ENCODE measurements around the gene ERMAP.
A peak's percentile ranks its signal among the peaks of the same experiment; 100 is the strongest.

The ERMAP gene

DNA sequence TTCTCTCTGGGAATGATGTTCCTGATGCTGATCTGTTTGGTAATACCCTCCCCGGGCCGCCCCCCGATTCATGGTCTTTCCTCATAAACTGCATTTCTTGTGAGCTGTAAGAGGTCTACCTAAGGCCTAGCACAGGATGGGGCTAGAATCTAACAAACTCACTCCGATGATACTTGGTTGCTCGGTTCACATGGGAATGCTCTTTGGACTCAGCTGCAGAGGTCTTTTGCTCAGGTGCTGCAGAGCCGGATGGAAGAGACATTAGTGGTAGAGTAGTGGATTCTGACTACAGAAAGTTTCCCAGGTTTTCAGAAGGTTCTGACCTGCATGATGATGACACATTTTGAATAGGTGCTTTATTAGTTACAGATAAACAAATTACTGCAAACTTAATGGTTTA lies 40.4 kb upstream of the ERMAP start:
- TF ChIP-seq, protein P1, sequence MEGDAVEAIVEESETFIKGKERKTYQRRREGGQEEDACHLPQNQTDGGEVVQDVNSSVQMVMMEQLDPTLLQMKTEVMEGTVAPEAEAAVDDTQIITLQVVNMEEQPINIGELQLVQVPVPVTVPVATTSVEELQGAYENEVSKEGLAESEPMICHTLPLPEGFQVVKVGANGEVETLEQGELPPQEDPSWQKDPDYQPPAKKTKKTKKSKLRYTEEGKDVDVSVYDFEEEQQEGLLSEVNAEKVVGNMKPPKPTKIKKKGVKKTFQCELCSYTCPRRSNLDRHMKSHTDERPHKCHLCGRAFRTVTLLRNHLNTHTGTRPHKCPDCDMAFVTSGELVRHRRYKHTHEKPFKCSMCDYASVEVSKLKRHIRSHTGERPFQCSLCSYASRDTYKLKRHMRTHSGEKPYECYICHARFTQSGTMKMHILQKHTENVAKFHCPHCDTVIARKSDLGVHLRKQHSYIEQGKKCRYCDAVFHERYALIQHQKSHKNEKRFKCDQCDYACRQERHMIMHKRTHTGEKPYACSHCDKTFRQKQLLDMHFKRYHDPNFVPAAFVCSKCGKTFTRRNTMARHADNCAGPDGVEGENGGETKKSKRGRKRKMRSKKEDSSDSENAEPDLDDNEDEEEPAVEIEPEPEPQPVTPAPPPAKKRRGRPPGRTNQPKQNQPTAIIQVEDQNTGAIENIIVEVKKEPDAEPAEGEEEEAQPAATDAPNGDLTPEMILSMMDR (IDR thresholded peaks at IDR 0.05; ENCODE audit: low read depth, low read length, missing control alignments) = no peak
- H3K4me3 ChIP-seq (replicated peaks; ENCODE audit: low read depth, low read length) = no peak overlapping the region
- no peak for DNase-seq (ENCODE audit: extremely low read depth, low read depth)

DNA sequence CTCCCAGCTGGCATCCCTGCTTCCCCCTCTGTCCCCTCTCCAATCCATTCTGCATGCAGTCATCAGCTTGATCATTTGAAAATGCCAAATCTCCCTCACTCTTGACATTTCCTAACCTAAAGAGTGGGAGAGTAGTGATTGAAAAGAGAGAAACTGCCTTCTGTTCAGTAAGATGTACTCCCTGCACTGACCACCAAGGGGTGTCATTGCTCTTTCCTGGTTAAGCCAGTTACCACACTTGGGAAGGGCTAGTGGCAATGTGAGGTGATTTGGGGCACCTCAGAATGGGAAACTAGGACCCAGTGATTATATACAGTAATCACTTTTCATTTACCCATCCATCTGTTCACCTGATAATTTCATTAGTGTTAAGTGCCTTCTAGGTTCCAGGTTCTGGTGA lies 39.1 kb upstream of the ERMAP start:
- TF ChIP-seq, protein P1 (IDR thresholded peaks at IDR 0.05; ENCODE audit: low read depth, low read length, missing control alignments) = peak; percentile 67
- H3K4me3 ChIP-seq (replicated peaks; ENCODE audit: low read depth, low read length) = no peak overlapping the region
- DNase-seq (ENCODE audit: extremely low read depth, low read depth) = no peak

DNA sequence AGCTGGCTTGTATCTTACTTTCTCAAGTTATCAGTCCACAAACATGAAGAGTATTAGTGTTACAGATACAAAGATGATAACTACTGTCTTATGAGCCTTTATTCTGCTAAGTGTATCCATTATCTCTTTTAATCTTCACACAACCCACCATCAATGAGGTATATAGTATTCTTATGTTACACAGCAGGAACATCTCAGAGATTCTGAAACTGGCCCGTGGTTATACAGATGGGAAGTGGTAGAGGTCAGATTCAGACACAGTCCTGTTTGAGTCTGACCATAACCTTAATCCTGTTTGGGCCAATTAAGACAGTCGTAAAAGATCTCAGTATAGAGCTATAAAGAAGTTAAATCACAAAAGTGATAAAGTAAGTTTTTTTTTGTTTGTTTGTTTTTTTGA lies 37.2 kb upstream of the ERMAP start:
- no peak for DNase-seq (ENCODE audit: extremely low read depth, low read depth)
- H3K4me3 ChIP-seq (replicated peaks; ENCODE audit: low read depth, low read length) = no peak overlapping the region
- TF ChIP-seq, protein P1 (IDR thresholded peaks at IDR 0.05; ENCODE audit: low read depth, low read length, missing control alignments) = no peak

DNA sequence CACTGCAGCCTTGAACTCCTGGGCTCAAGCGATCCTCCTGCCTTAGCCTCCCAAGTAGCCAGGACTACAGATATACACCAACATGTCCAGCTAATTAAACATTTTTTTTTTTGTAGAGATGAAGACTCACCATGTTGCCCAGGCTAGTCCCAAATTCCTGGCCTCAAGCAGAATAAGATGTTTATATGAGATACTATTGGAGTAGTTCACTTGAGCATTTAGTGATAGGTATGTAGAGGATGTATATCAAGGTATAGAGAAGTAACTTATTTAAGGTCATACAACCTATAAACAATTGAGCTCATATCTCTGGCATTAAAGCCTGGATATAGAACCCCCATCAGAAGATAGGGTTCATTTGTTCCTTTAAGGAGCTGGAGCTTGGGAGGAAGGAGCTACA lies 36.7 kb upstream of the ERMAP start:
- TF ChIP-seq, protein P1 (IDR thresholded peaks at IDR 0.05; ENCODE audit: low read depth, low read length, missing control alignments) = no peak
- no peak overlapping the region for H3K4me3 ChIP-seq (replicated peaks; ENCODE audit: low read depth, low read length)
- DNase-seq (ENCODE audit: extremely low read depth, low read depth) = no peak

DNA sequence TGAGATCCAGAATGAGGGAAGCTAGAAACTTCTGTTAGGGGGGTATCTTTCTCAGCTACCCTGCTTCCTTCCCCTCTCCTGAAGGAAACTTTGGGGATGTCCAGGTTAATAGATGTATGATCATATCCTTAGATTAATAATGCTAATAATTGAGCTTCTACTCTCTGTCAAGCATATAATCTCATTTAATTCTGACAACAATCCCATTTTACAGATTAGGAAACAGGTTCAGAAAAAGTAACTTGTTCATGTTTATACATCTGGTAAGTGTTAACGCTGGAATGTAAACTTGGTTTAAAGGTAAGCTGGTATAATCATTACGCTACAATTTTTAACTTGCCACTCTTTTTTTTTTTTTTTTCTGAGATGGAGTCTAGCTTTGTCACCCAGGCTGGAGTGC lies 33.8 kb upstream of the ERMAP start:
- TF ChIP-seq, protein P1 (IDR thresholded peaks at IDR 0.05; ENCODE audit: low read depth, low read length, missing control alignments) = no peak
- DNase-seq (ENCODE audit: extremely low read depth, low read depth) = no peak
- no peak overlapping the region for H3K4me3 ChIP-seq (replicated peaks; ENCODE audit: low read depth, low read length)

DNA sequence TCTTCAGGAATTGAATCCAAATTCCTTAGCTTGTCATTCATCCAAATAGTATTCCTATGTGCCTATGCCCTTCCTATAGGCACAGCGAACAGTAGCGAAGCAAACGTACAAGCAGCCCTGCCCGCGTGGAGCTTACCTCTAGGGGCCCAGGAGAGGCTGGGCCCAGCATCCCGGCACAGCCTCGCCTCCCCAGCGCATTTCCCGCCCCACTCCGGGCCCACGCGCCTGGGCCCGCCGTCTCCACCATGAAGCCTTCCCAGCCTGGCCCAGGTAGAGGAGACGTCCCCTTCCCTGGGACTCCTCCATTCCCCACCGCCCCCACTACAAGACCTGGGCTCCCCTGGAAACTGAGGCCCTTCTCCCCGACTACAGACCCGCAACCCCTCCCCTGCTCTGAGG lies 32.4 kb upstream of the ERMAP start:
- DNase-seq (ENCODE audit: extremely low read depth, low read depth) = no peak
- H3K4me3 ChIP-seq (replicated peaks; ENCODE audit: low read depth, low read length) = no peak overlapping the region
- TF ChIP-seq, protein P1 (IDR thresholded peaks at IDR 0.05; ENCODE audit: low read depth, low read length, missing control alignments) = no peak

DNA sequence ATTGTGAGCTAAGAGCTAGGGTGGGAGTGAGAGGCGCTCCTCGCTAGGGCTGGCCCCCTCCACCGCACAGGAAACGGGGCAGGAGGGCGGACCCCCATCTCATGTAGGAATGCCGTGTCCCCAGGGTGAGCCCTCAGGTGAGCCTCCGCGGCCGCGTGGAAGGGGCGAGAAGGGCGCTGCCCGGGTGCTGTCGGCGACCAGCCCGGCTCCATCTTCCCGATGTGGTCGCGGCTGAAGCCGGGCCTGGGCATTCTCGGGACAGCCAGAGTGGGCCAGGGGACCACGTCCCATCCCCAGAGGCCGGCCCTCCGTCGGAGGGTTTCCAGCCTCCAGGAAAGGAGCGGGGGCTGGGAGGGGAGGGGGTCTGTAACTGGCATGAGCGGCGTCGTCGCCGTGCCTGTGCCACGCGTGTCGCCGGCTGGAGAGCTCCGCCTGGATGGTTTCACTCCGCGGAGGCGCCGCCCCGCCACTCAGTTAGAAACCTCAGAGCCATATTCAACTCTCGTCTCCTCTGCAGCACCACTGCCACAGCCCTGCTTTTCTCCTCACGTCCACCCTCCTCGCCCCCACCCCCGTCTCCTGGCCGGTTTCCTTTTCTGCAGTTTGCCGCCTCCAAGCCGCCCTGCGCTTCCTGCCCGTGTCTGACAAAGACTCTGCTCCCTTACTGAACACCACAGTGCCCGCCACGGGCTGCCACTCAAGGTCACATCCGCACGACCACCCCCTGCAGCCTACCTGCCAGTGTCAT lies 31.8 kb upstream of the ERMAP start, which contains the start of gene TMEM269:
Gene TMEM269, plus strand, starts transcription at position 46 of the 748 bp plus-strand sequence. CDS start 4,903 bp downstream, outside the sequence.
- peak within 1 kb of the TSS; percentile 24 for H3K4me3 ChIP-seq (replicated peaks; ENCODE audit: low read depth, low read length)
- DNase-seq (ENCODE audit: extremely low read depth, low read depth) = no peak
- TF ChIP-seq, protein P1 (IDR thresholded peaks at IDR 0.05; ENCODE audit: low read depth, low read length, missing control alignments) = no peak
